Activated naive CD4-positive, alpha-beta T cell treated with anti-CD3 and anti-CD28 coated beads for 36 hours (primary cell): ENCODE results near the gene ITSN2. TPM values are rescaled to one million over a fixed set of nuclear protein-coding genes. Genes with fewer than 3 reads are reported as not detected.
"Not testable (repeated sequence)": the region's sequence is repeated elsewhere in the genome, so short reads cannot be mapped to it uniquely, and the experiment has no call there.

Experiments
- CTCF ChIA-PET: fragments of 350-600 bp; sonication (Branson Sonifier 250); formaldehyde crosslinking; loops from one replicate; lab custom pipeline; 2021; ENCODE audit warnings: antibody characterized with exemption; lab: Charles Lee
- DNase-seq: peaks from one replicate; pipeline ENCODE4 v3.0.0-alpha.2; 2020
- H3K27ac Mint-ChIP-seq: one replicate; pipeline ENCODE4 v1.8.0; 2021; ENCODE audit warnings: mild to moderate bottlenecking, mixed read lengths
- H3K27me3 Mint-ChIP-seq: one replicate; pipeline ENCODE4 v1.8.0; 2021; ENCODE audit warnings: low read depth, mixed read lengths
- H3K36me3 Mint-ChIP-seq: one replicate; pipeline ENCODE4 v1.8.0; 2021; ENCODE audit warnings: low read depth, mixed read lengths
- H3K4me1 Mint-ChIP-seq: one replicate; pipeline ENCODE4 v1.8.0; 2021; ENCODE audit warnings: low read depth, mixed read lengths
- H3K4me3 Mint-ChIP-seq: one replicate; pipeline ENCODE4 v1.8.0; 2021; ENCODE audit warnings: mild to moderate bottlenecking, moderate library complexity, mixed read lengths
- H3K9me3 Mint-ChIP-seq: one replicate; pipeline ENCODE4 v1.8.0; 2021; ENCODE audit warnings: mixed read lengths
- intact Hi-C: fragments of 100-400 bp; cut with micrococcal nuclease; formaldehyde crosslinking; loops from one replicate; pipeline ENCODE4 v1.15.1; 2023
- total RNA-seq, 2 experiments: library from RNA; stranded (reverse); gene quantifications; one replicate each; pipeline ENCODE4 v1.2.3, GENCODE V29; 2021

The ITSN2 gene
- total RNA-seq, 2 experiments from 2014 or later: 46.1 to 46.7 TPM

- Mint-ChIP-seq H3K36me3 (no peaks in the 10 kb centered on the region), H3K9me3 (no peaks in the 10 kb centered on the region), H3K4me1 (peaks cover 51% of the 10 kb centered on the region), H3K4me3 (no peak overlapping the region), H3K27ac (no peak overlapping the region), H3K27me3 (no peaks in the 10 kb centered on the region)
- intact Hi-C loops: loop anchor here (2.0 kb wide), 1 partner anchor 13 kb away; no protein-coding TSS in a partner anchor
- no peak for DNase-seq
- CTCF ChIA-PET: no interaction called here
Observed at GRCh38 chr2:24345937-24346336, 14.4 kb downstream of the ITSN2 start.

DNA sequence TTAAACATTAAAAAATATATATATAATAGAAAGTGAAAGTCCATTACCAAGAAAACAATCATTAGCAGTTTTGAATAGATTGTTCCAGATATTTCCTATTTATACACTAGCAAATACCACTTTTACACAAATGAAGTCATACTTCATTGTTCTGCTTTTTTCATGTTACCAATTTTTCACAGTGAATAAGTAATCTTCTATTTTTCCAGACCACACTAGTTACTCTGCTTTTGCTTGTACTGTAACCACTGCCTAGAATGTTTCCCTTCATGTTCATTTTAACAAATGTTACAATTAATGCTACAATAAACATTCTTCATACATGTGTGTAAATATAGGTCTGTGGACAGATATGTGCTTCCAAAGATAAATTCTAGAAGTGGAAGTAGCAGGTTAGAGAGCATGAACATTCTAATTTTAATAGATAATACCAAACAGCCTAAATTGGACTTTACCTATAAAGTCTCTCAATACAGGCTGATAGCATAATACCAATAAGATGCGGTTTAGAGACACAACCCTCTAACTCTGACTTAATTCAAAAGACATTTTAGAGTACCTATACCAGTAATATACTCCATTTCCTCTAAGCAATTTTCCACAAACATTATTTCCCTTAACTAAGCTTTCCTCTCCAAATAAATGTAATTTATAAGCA, 17.0 kb downstream of the ITSN2 start:
- H3K9me3 Mint-ChIP-seq: no peaks in the 10 kb centered on the region
- DNase-seq: no peak
- H3K27ac Mint-ChIP-seq: peak overlapping the region; percentile 16
- H3K27me3 Mint-ChIP-seq: no peaks in the 10 kb centered on the region
- H3K4me3 Mint-ChIP-seq: no peak overlapping the region
- H3K4me1 Mint-ChIP-seq: peaks cover 54% of the 10 kb centered on the region
- no peaks in the 10 kb centered on the region for H3K36me3 Mint-ChIP-seq
- CTCF ChIA-PET: no interaction called here
- intact Hi-C loops: no loop called here

DNA sequence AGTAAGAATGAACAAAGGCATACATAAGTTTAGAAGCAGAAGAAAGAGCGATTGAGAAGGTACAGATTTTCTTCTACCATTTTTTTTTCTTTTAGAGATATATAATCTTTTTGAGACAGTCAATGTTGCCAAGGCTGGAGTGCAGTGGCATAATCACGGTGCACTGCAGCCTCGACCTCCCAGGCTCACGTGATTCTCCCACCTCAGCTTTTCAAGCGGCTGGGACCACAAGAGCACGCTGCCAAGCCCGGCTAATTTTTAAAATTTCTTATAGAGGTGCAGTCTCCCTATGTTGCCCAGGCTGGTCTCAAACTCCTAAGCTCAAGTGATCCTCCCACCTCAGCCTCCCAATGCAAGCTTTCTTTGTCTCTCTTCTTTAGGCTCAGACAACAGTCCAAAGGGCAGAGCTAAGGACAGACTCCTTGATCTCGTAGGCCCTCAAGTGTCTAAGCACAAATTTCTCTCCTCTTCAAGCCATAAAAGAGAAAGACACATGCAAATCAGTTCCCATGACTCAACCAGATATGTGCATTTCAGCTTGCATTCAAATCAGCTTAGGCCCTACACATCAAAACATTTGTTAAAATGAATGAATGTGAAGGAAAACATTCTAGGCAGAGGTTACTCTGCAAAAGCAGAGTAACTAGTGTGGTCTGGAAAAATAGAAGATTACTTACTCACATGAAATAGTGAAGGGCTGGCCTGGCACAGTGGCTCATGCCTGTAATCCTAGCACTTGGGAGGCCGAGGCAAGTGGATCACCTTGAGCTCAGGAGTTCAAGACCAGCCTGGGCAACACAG, 18.0 kb downstream of the ITSN2 start:
- Mint-ChIP-seq H3K9me3 (no peaks in the 10 kb centered on the region), H3K36me3 (no peaks in the 10 kb centered on the region), H3K27ac (no peak overlapping the region), H3K27me3 (no peaks in the 10 kb centered on the region), H3K4me1 (peaks cover 58% of the 10 kb centered on the region), H3K4me3 (no peak overlapping the region)
- CTCF ChIA-PET: interaction anchor here (0.7 kb wide), 1 partner anchor 38 kb away, joined by 3 read pairs; no protein-coding TSS in a partner anchor
- no peak for DNase-seq
- intact Hi-C loops: no loop called here

DNA sequence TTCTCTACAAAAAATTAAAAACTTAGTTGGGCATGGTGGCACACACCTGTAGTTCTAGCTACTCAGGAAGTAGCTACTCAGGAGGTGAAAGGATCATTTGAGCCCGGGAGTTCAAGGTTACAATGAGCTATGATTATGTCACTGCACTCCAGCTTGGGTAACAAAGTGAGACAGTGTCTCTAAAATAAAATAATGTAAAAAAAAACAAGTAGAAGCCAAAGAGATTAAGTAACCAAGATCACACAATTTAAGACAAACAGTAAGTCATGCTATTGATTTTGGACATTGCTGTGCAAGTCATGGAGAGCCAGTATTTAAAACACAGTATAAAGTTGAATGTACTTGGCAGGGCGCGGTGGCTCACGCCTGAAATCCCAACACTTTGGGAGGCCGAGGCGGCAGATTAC, 20.5 kb downstream of the ITSN2 start:
- H3K27ac Mint-ChIP-seq: no peak overlapping the region
- H3K27me3 Mint-ChIP-seq: no peaks in the 10 kb centered on the region
- peaks cover 60% of the 10 kb centered on the region for H3K4me1 Mint-ChIP-seq
- no peak for DNase-seq
- H3K4me3 Mint-ChIP-seq: no peak overlapping the region
- CTCF ChIA-PET: interaction anchor here (0.6 to 1.1 kb wide), 4 partner anchors 18 to 257 kb away, joined by 3 to 4 read pairs (median 3); no protein-coding TSS in a partner anchor
- no peaks in the 10 kb centered on the region for H3K9me3 Mint-ChIP-seq
- intact Hi-C loops: no loop called here
- peaks cover 2% of the 10 kb centered on the region for H3K36me3 Mint-ChIP-seq

DNA sequence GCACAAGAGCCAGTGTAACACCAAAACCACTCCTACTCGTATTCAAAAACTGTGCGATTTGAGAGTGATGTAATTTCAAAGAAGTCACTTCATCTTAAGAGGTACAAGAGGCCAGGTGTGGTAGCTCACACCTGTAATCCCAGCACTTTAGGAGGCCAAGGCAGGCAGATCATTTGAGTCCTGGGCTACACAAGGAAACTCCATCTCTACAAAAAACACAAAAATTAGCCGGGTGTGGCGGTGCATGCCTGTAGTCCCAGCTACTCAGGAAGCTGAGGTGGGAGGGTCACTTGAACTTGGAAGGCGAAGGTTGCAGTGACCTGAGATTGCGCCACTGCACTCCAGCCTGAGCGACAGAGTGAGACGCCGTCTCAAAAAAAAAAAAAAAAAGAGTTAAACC, 21.2 kb downstream of the ITSN2 start:
- H3K27ac Mint-ChIP-seq, H3K9me3 Mint-ChIP-seq, intact Hi-C loops, H3K27me3 Mint-ChIP-seq, DNase-seq, H3K36me3 Mint-ChIP-seq, H3K4me3 Mint-ChIP-seq: not testable (repeated sequence)
- CTCF ChIA-PET: interaction anchor here (0.6 to 1.1 kb wide), 3 partner anchors 18 to 118 kb away, joined by 3 read pairs; no protein-coding TSS in a partner anchor
- peaks cover 61% of the 10 kb centered on the region for H3K4me1 Mint-ChIP-seq

- Mint-ChIP-seq H3K36me3 (peaks cover 2% of the 10 kb centered on the region), H3K4me1 (peaks cover 65% of the 10 kb centered on the region), H3K4me3 (no peak overlapping the region), H3K27ac (no peak overlapping the region), H3K9me3 (no peaks in the 10 kb centered on the region), H3K27me3 (no peaks in the 10 kb centered on the region)
- intact Hi-C loops: no loop called here
- DNase-seq: no peak
- CTCF ChIA-PET: no interaction called here
Observed at GRCh38 chr2:24337890-24338289, 22.4 kb downstream of the ITSN2 start.

GRCh38 chr2:24336811-24337210, 23.5 kb downstream of the ITSN2 start:
- Mint-ChIP-seq H3K27ac (no peak overlapping the region), H3K4me1 (peaks cover 60% of the 10 kb centered on the region), H3K36me3 (peaks cover 2% of the 10 kb centered on the region), H3K9me3 (no peaks in the 10 kb centered on the region), H3K4me3 (no peak overlapping the region), H3K27me3 (no peaks in the 10 kb centered on the region)
- CTCF ChIA-PET: no interaction called here
- no peak for DNase-seq
- intact Hi-C loops: no loop called here

- Mint-ChIP-seq H3K36me3 (peaks cover 2% of the 10 kb centered on the region), H3K4me1 (peaks cover 51% of the 10 kb centered on the region), H3K27me3 (no peaks in the 10 kb centered on the region), H3K9me3 (no peaks in the 10 kb centered on the region), H3K27ac (no peak overlapping the region), H3K4me3 (no peak overlapping the region)
- intact Hi-C loops: no loop called here
- DNase-seq: no peak
- CTCF ChIA-PET: interaction anchor here (0.7 kb wide), 1 partner anchor 11 kb away, joined by 4 read pairs; no protein-coding TSS in a partner anchor
Observed at GRCh38 chr2:24334245-24334633, 26.1 kb downstream of the ITSN2 start.

DNA sequence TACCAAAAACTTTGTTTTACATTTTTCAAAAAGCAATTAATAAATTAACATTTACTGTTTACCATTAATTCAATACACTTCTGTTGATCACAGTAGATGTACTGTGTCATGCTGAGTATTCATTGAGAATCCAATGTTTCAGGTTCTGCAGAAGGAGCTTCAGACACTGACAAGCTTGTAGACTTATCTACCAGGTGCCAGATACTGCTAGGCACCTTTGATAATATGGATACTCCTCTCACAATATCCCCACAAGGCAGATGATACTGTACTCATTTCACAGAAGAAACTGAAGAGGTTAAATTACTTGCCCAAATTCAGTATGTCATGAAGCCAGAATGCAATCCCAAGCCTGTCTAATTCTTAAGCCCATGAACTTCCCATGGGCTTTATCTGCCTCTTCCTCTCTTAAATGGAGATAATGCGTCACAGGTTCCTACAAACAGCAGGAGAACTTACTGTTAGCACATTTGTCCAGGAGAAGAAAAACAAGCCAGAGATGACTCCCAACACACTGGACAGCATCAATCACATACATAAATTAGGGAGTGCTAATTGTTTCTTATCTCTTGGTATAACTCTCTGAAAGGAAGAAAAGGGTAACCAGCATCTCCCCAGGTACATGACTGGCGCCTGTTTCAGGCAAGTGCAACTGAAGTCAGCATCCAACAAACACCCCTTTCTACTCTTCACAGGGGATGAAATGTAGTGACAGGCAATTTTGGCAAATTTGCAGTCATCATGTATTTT, 27.4 kb downstream of the ITSN2 start:
- DNase-seq: no peak
- Mint-ChIP-seq H3K27me3 (no peaks in the 10 kb centered on the region), H3K4me1 (peaks cover 47% of the 10 kb centered on the region), H3K9me3 (no peaks in the 10 kb centered on the region), H3K4me3 (no peak overlapping the region), H3K36me3 (peaks cover 2% of the 10 kb centered on the region), H3K27ac (no peak overlapping the region)
- intact Hi-C loops: loop anchor here (2.0 kb wide), 1 partner anchor 18 kb away; no protein-coding TSS in a partner anchor
- CTCF ChIA-PET: interaction anchor here (0.7 to 1.0 kb wide), 2 partner anchors 16 to 29 kb away, joined by 3 read pairs; no protein-coding TSS in a partner anchor

GRCh38 chr2:24330161-24330560, 30.2 kb downstream of the ITSN2 start:
- H3K4me3 Mint-ChIP-seq: no peak overlapping the region
- no peaks in the 10 kb centered on the region for H3K27me3 Mint-ChIP-seq
- H3K27ac Mint-ChIP-seq: no peak overlapping the region
- H3K36me3 Mint-ChIP-seq: no peaks in the 10 kb centered on the region
- H3K9me3 Mint-ChIP-seq: no peaks in the 10 kb centered on the region
- no peak for DNase-seq
- intact Hi-C loops: no loop called here
- CTCF ChIA-PET: interaction anchor here (0.7 kb wide), 1 partner anchor 207 kb away, joined by 5 read pairs; no protein-coding TSS in a partner anchor
- peaks cover 36% of the 10 kb centered on the region for H3K4me1 Mint-ChIP-seq

- H3K4me1 Mint-ChIP-seq: peaks cover 36% of the 10 kb centered on the region
- no peak overlapping the region for H3K4me3 Mint-ChIP-seq
- no peak overlapping the region for H3K27ac Mint-ChIP-seq
- intact Hi-C loops: no loop called here
- no peaks in the 10 kb centered on the region for H3K27me3 Mint-ChIP-seq
- no peak for DNase-seq
- no peaks in the 10 kb centered on the region for H3K9me3 Mint-ChIP-seq
- CTCF ChIA-PET: interaction anchor here (0.6 kb wide), 1 partner anchor 14 kb away, joined by 3 read pairs; no protein-coding TSS in a partner anchor
- H3K36me3 Mint-ChIP-seq: no peaks in the 10 kb centered on the region
Observed at GRCh38 chr2:24329700-24330099, 30.6 kb downstream of the ITSN2 start.

DNA sequence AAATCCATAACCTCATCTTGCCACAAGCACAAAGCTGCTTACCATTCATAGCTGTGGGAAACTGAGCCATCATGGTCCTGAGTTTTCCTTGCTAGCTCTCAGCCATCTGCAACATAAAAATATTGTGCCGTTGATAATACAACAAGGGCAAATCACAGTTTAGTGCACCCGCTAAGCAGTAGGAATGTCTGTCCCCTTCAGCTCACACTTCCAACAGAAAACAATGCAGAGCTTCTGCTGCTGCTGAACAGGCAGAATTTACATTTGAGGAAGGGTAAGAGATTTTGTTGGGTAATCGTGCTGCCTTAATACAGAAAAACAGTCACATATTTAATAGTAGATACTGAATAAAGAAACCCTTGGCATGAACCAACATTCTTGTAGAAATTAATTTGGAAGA, 32.3 kb downstream of the ITSN2 start:
- Mint-ChIP-seq H3K27me3 (no peaks in the 10 kb centered on the region), H3K4me3 (no peak overlapping the region), H3K36me3 (no peaks in the 10 kb centered on the region), H3K9me3 (no peaks in the 10 kb centered on the region), H3K27ac (no peak overlapping the region), H3K4me1 (peaks cover 20% of the 10 kb centered on the region)
- no peak for DNase-seq
- intact Hi-C loops: no loop called here
- CTCF ChIA-PET: interaction anchor here (0.9 to 1.0 kb wide), 2 partner anchors 11 to 31 kb away, joined by 3 read pairs; no protein-coding TSS in a partner anchor
